GM18498 (cell line): ENCODE results near the gene RARB.

ENCODE experiments used
- ATAC-seq: cut with Tn5 transposase; IDR thresholded peaks from one replicate; pipeline ENCODE4 v1.9.1; 2021; ENCODE audit warnings: mild to moderate bottlenecking, moderate library complexity; ENCODE audit not compliant: unreplicated experiment

RARB gene

GRCh38 chr3:25547103-25547502 lies 119.0 kb downstream of the RARB start:
- ATAC-seq = no peak

GRCh38 chr3:25547943-25548674 lies 120.0 kb downstream of the RARB start:
- ATAC-seq = no peak

GRCh38 chr3:25548836-25549235 lies 120.8 kb downstream of the RARB start:
- no peak for ATAC-seq

GRCh38 chr3:25552251-25552650 lies 124.2 kb downstream of the RARB start:
- no peak for ATAC-seq

GRCh38 chr3:25554376-25554775 lies 126.3 kb downstream of the RARB start:
- no peak for ATAC-seq

GRCh38 chr3:25555695-25556437 lies 127.8 kb downstream of the RARB start:
- no peak for ATAC-seq

GRCh38 chr3:25556447-25556846 lies 128.4 kb downstream of the RARB start:
- no peak for ATAC-seq

- no peak for ATAC-seq
Observed at GRCh38 chr3:25557694-25558093, 129.6 kb downstream of the RARB start.

- no peak for ATAC-seq
Observed at GRCh38 chr3:25558121-25558520, 130.1 kb downstream of the RARB start.

GRCh38 chr3:25558796-25559195 lies 130.7 kb downstream of the RARB start:
- ATAC-seq = no peak

GRCh38 chr3:25563601-25564000 lies 135.5 kb downstream of the RARB start:
- no peak for ATAC-seq

GRCh38 chr3:25564075-25564474 lies 136.0 kb downstream of the RARB start:
- no peak for ATAC-seq

- no peak for ATAC-seq
Observed at GRCh38 chr3:25565807-25566206, 137.7 kb downstream of the RARB start.

- ATAC-seq = no peak
Observed at GRCh38 chr3:25566358-25566920, 138.4 kb downstream of the RARB start.

GRCh38 chr3:25567388-25567787 lies 139.3 kb downstream of the RARB start:
- no peak for ATAC-seq

- no peak for ATAC-seq
Observed at GRCh38 chr3:25567806-25568524, 139.9 kb downstream of the RARB start.

- no peak for ATAC-seq
Observed at GRCh38 chr3:25568525-25569078, 140.5 kb downstream of the RARB start.

- ATAC-seq = no peak
Observed at GRCh38 chr3:25571285-25571684, 143.2 kb downstream of the RARB start.

GRCh38 chr3:25572336-25572735 lies 144.3 kb downstream of the RARB start:
- no peak for ATAC-seq

GRCh38 chr3:25572919-25573385 lies 144.9 kb downstream of the RARB start:
- ATAC-seq = no peak
